NB4 (cell line): ENCODE measurements around the gene FIS1.
"Not testable (repeated sequence)": the region's sequence is repeated elsewhere in the genome, so short reads cannot be mapped to it uniquely, and the experiment has no call there.

Source experiments
- DNase-seq: peaks from one replicate; pipeline ENCODE4 v3.0.0; 2010; ENCODE audit warnings: low read depth
- H3K4me3 ChIP-seq: one replicate; pipeline ENCODE4 v1.5.1; 2011; ENCODE audit warnings: mild to moderate bottlenecking, low read depth, low read length, moderate library complexity
- CTCF ChIP-seq: IDR thresholded peaks from one replicate; pipeline ENCODE4 v1.5.1; 2012; ENCODE audit warnings: low read depth, low read length
- MAX ChIP-seq: IDR thresholded peaks from 2 replicates; pipeline ENCODE4 v1.6.1; 2011; ENCODE audit warnings: low read depth, low read length
- MYC ChIP-seq: IDR thresholded peaks from 2 replicates; pipeline ENCODE4 v1.6.1; 2011; ENCODE audit warnings: low read depth, low read length
- POLR2A ChIP-seq: IDR thresholded peaks from 2 replicates; pipeline ENCODE4 v1.6.1; 2011; ENCODE audit warnings: mild to moderate bottlenecking; ENCODE audit not compliant: insufficient read length; ENCODE audit errors: extremely low read depth

FIS1 gene

GRCh38 chr7:101271021-101271420, 26.1 kb upstream of the FIS1 start:
- no peak overlapping the region for H3K4me3 ChIP-seq
- no peak for TF ChIP-seq MYC
- no peak for TF ChIP-seq POLR2A
- no peak for TF ChIP-seq CTCF
- TF ChIP-seq MAX = no peak
- no peak for DNase-seq

- no peak overlapping the region for H3K4me3 ChIP-seq
- TF ChIP-seq POLR2A = no peak
- no peak for TF ChIP-seq CTCF
- no peak for TF ChIP-seq MYC
- TF ChIP-seq MAX = no peak
- no peak for DNase-seq
These were observed 24.8 kb upstream of the FIS1 start for GRCh38 chr7:101269664-101270063.

GRCh38 chr7:101265622-101266516, 21.0 kb upstream of the FIS1 start:
- TF ChIP-seq POLR2A = no peak
- TF ChIP-seq CTCF = no peak
- no peak for TF ChIP-seq MAX
- TF ChIP-seq MYC = no peak
- H3K4me3 ChIP-seq = no peak overlapping the region
- no peak for DNase-seq

- peak; percentile 97 for TF ChIP-seq MAX
- TF ChIP-seq MYC = peak; percentile 82
- peak; percentile 65 for DNase-seq
- H3K4me3 ChIP-seq = not testable (repeated sequence)
These were observed 19.3 kb upstream of the FIS1 start for GRCh38 chr7:101264102-101264706.

- TF ChIP-seq POLR2A (no peak), MYC (no peak), CTCF (no peak), MAX (no peak)
- no peak for DNase-seq
These were observed 13.4 kb upstream of the FIS1 start for GRCh38 chr7:101258243-101258731.

GRCh38 chr7:101255796-101256195, 10.9 kb upstream of the FIS1 start:
- DNase-seq = no peak

More at GRCh38 chr7:101258243-101258731, 13.4 kb upstream of the FIS1 start:
- no peak overlapping the region for H3K4me3 ChIP-seq

GRCh38 chr7:101253199-101253598, 8.3 kb upstream of the FIS1 start:
- not testable (repeated sequence) for H3K4me3 ChIP-seq, DNase-seq

More at GRCh38 chr7:101255796-101256195, 10.9 kb upstream of the FIS1 start:
- no peak overlapping the region for H3K4me3 ChIP-seq
- TF ChIP-seq MAX (no peak), CTCF (no peak), POLR2A (no peak), MYC (no peak)
